Activated naive CD4-positive, alpha-beta T cell treated with anti-CD3 and anti-CD28 coated beads, Interleukin-2, amount 50 U/mL, for 72 hours (primary cell): ENCODE results near the gene TEDC1. TPM values are rescaled to one million over a fixed set of nuclear protein-coding genes. Genes with fewer than 3 reads are reported as not detected.

Experiments
- ATAC-seq, 2 donors: fragments of 150-1000 bp; cut with Tn5 transposase; 2 replicates each; pipeline ENCODE4 v1.10.0; 2021; ENCODE audit warnings: mild to moderate bottlenecking in 2 of 2, moderate library complexity in 2 of 2
- DNase-seq, 2 donors: peaks; one replicate each; pipeline ENCODE4 v3.0.0; 2021 to 2022; ENCODE audit warnings: low spot score in 2 of 2
- H3K27ac Mint-ChIP-seq, 2 donors: one replicate each; pipeline ENCODE4 v1.8.0; 2022; ENCODE audit warnings: mild to moderate bottlenecking in 2 of 2, mixed read lengths in 2 of 2
- H3K36me3 Mint-ChIP-seq, 2 donors: one replicate each; pipeline ENCODE4 v1.8.0; 2022; ENCODE audit warnings: mixed read lengths in 2 of 2
- H3K9me3 Mint-ChIP-seq, 2 donors: one replicate each; pipeline ENCODE4 v1.8.0; 2022; ENCODE audit warnings: mixed read lengths in 2 of 2
- total RNA-seq, 2 donors: library from RNA; stranded (reverse); gene quantifications; one replicate each; pipeline ENCODE4 v1.2.3, GENCODE V29; 2022

Gene TEDC1
- total RNA-seq = 10 to 100 TPM; 32.6 to 34.1 TPM

- no peaks in the 10 kb centered on the region for H3K9me3 Mint-ChIP-seq
- peak within 1 kb of the TSS; percentile 81 to 93 for H3K27ac Mint-ChIP-seq
- peaks cover 0 to 5% of the 10 kb centered on the region in 2 donors for H3K36me3 Mint-ChIP-seq
- ATAC-seq = peak; percentile 75 to 81
- peak; percentile 98 to 100 for DNase-seq
Measured at GRCh38 chr14:105490572-105491365, at the start of gene TEDC1. TSS of gene TEDC1 (plus strand) at chr14:105491246. CDS start at chr14:105491376, 130 bp downstream.

DNA sequence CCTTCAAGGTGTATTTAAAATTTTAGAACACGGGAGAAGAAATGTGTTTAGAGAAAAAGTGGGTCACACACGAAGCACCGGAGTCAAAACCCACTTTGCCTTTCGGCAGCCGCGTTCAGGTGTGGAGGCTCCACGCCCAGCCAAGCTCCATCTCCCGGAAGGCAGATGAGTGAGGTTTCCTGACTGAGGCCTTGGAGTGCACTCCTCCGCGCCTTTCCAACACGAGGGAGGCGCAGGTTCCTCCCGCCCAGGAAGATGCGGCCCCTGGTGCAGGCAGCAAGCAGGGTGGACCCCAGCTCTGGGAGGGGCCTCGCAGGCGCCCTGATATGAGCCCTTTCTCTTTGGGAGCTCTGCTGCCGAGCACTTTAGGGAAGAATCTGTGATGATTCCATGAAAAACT is 48.9 kb upstream of the TEDC1 start:
- no peak for DNase-seq

GRCh38 chr14:105442834-105443233 is 48.2 kb upstream of the TEDC1 start:
- DNase-seq (no peak), ATAC-seq (no peak)
- no peak overlapping the region for H3K27ac Mint-ChIP-seq
- no peaks in the 10 kb centered on the region for H3K9me3 Mint-ChIP-seq
- H3K36me3 Mint-ChIP-seq = no peaks in the 10 kb centered on the region

More for the DNA sequence above, 48.9 kb upstream of the TEDC1 start:
- Mint-ChIP-seq H3K36me3 (no peaks in the 10 kb centered on the region), H3K9me3 (no peaks in the 10 kb centered on the region), H3K27ac (peak overlapping the region in 1 of 2 donors; percentile 47)
- ATAC-seq = no peak

- ATAC-seq = no peak
- Mint-ChIP-seq H3K27ac (no peak overlapping the region), H3K9me3 (no peaks in the 10 kb centered on the region), H3K36me3 (no peaks in the 10 kb centered on the region)
- DNase-seq = no peak
Measured at GRCh38 chr14:105444859-105445258, 46.2 kb upstream of the TEDC1 start.

GRCh38 chr14:105445290-105445689 is 45.8 kb upstream of the TEDC1 start:
- DNase-seq (no peak), ATAC-seq (no peak)
- Mint-ChIP-seq H3K36me3 (no peaks in the 10 kb centered on the region), H3K27ac (peak overlapping the region in 1 of 2 donors; percentile 50), H3K9me3 (no peaks in the 10 kb centered on the region)

GRCh38 chr14:105445901-105446845 is 44.9 kb upstream of the TEDC1 start:
- ATAC-seq (no peak), DNase-seq (no peak)
- no peaks in the 10 kb centered on the region for H3K36me3 Mint-ChIP-seq
- peak overlapping the region in 1 of 2 donors; percentile 50 for H3K27ac Mint-ChIP-seq
- no peaks in the 10 kb centered on the region for H3K9me3 Mint-ChIP-seq

DNA sequence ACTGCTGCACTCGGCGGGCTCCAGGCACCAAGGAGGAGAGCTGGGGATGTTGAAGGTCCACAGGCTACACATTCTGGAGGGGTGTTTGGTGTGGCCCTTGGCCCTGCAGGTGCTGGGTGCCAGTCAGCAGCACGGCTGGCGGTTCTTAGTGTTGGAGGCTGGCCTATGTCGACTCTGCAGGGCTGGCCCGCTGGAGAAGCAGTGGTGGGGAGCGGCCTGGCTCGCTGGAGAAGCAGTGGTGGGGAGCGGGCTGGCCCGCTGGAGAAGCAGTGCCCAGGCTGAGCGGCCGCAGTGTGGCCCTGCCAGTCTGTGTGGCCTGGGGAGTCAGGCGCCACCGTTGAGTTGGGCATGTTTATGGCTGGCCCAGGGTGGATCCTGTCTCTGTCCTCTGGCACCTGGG is 44.1 kb upstream of the TEDC1 start:
- ATAC-seq (no peak), DNase-seq (no peak)
- H3K36me3 Mint-ChIP-seq = no peaks in the 10 kb centered on the region
- H3K9me3 Mint-ChIP-seq = no peaks in the 10 kb centered on the region
- H3K27ac Mint-ChIP-seq = peak overlapping the region in 1 of 2 donors; percentile 88

DNA sequence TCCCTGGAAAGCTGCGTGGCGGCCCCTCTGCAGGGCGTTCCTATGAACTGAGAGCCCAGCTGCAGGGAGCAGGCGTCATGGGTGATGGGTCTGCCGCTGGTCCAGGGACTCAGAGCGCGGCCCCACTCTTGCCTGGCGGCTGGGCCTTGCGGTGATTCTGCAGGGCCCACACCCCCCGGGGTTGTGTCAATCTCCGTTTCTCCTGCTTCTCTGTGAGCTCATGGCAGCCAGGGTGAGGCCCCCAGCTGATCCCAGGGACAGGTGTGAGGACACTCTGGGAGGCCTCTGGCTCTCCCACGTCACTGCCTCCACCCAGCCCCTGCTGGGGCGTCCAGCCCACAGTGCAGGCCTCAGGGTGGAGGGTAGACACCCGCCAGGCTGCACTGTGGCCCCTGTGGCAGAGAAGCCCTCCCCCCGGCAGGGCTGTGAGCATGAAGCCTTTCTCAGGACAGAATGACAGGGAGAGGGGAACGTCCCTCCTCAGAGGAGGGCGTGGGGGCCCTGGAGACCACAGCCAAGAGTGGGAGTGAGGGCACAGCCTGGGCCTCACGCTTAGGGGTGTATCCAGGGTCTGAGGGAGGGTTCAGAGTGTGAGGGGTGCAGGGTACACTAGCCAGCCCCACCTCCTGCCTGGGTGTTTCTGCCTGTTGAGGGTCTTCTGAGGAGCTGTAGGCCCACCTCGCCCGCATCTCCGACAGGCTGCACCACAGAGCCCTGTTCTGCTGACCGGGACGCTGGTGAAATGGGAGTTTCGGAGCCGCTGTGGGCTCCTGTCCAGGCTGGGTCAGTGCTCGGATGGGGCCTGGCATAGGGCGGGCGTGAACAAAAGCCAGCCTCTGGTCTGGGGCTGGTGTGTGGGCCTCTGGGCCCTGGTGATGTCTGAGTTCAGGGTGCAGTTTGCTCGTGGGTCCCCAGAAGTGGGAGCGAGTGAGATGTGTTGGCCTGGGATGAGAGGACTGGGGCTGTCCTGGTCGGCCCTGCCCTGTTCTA is 43.1 kb upstream of the TEDC1 start:
- ATAC-seq (peak in 1 of 2 donors; percentile 6), DNase-seq (no peak)
- Mint-ChIP-seq H3K27ac (peak overlapping the region in 1 of 2 donors; percentile 39), H3K9me3 (no peaks in the 10 kb centered on the region), H3K36me3 (no peaks in the 10 kb centered on the region)

DNA sequence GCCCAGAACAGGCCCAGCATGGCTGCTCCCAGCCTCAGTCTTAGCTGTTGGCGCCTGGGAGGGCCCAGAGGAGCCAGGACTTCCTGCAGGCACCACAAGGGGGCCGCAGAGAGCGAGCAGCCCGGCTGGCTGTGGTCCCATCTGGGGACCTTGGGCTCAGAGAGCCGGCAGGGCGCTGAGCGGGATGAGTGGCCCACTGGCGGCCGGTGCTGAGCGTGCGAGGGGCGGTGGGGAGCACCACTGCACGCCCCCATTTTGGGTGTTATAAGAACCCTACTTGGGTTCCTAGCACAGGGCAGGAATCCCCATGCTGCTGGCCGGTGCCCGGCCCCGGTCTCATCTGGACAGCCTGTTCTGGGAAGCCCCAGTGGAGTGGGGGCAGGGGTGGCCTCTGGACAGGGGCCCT is 42.3 kb upstream of the TEDC1 start:
- Mint-ChIP-seq H3K36me3 (no peaks in the 10 kb centered on the region), H3K27ac (no peak overlapping the region), H3K9me3 (no peaks in the 10 kb centered on the region)
- DNase-seq (peak in 1 of 2 donors; percentile 74), ATAC-seq (peak; percentile 75 to 86)

DNA sequence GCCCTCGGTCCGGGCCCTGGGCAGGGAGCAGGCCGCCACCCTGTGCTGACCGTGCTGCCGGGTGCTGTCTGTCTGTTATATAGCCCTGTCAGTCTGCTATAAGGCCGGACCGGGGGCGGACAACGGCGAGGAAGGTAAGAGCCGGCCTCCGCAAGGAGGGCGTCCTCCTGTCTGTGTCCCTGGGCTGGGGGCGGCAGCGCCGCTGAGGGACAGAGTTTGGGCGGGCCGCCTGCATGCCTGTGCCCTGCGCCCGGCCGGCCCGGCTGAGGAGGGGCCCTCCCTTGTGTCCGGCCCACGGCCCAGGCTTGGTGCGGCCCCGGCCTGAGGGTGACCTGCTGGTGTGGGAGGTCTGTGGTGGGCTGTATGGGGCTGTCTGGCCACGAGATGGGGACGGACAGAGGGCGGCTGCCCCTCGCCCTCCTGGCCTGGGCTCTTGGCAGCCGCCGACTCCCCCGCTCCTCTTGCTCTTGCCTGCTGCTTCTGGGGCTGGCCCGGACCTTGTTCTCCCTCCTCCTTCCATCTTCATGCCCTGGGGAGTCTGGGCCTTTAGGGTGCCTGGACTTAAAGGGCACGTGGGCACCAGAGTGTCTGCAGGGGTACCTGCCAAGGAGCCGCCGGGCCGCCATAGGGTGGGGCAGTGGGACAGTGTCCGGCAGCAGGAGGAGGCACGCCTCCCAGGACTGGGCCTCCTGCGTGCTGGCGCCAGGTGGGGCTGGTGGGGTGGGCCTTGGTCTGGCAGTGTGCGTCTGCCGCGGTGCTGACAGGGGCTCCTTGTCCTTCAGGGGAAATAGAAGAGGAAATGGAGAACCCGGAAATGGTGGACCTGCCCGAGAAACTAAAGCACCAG is 41.5 kb upstream of the TEDC1 start:
- Mint-ChIP-seq H3K36me3 (no peaks in the 10 kb centered on the region), H3K9me3 (no peaks in the 10 kb centered on the region), H3K27ac (no peak overlapping the region)
- DNase-seq = no peak
- no peak for ATAC-seq

GRCh38 chr14:105450123-105450505 is 40.9 kb upstream of the TEDC1 start:
- DNase-seq = no peak
- no peaks in the 10 kb centered on the region for H3K9me3 Mint-ChIP-seq
- H3K27ac Mint-ChIP-seq = no peak overlapping the region
- peaks cover 0 to under 1% of the 10 kb centered on the region in 2 donors for H3K36me3 Mint-ChIP-seq
- no peak for ATAC-seq

DNA sequence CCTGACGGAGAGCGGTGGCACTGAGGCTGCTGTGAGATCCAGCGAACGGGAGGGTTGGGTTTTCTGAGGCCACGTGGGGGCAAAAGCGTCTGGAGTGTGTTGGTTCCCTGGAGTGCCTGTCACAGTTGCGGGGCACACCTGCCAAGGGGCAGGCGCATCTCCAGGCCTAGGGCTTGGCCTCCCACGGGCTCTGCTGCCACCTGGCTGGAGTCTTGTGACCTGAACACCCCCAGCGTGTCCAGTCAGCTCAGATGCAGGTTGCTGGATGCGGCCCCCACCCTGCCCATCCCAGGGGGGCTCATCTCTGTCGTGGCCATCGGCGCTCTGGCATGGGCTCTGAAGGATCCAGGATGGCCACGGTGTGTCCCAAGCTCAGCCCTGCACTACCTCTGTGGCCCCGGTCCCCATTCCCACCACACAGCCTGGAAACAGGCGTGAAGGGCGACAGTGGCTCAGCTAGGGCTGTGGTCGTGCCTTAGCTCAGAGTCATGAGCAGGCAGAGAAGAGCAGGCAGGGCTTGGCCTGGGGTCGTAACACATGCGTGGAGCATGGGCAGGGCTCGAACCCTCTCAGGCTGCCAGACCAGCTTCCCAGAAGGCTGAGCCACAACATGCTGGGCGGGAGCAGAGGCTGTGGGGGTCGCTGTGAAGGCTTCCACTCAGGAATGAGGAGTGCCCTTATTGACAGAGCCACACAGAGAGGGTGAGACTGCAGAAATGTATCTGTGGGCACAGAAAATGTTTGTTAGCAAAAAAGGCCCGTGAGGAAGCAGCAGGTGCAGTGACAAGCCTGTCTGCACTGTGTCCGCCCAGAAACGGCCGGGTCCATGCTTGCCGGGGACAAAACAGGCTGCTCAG is 40.0 kb upstream of the TEDC1 start:
- H3K36me3 Mint-ChIP-seq = peaks cover 6% of the 10 kb centered on the region in 2 donors
- H3K27ac Mint-ChIP-seq = no peak overlapping the region
- no peaks in the 10 kb centered on the region for H3K9me3 Mint-ChIP-seq
- no peak for ATAC-seq
- DNase-seq = no peak

DNA sequence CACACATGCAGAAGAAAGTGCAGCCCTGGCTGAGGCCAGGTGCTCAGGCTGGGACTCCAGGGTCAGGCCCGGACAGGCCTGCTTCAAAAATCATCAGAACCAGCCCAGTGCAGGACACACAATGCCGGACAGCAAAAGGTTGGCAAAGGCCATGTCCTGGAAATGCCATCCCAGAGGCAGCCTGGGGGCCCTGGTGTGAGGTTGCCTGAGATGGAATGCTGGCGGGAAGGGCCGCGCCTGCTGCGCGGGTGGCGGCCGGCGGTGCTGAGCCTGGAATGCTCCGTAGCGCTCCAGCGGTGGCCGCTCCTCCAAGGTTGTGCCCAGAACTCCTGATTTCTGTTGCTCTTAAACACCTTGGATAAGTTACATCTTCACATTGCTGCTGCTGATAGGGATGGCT is 38.1 kb upstream of the TEDC1 start:
- no peak for ATAC-seq
- Mint-ChIP-seq H3K36me3 (peaks cover 6% of the 10 kb centered on the region in 2 donors), H3K9me3 (no peaks in the 10 kb centered on the region), H3K27ac (peak overlapping the region; percentile 63 to 73)
- no peak for DNase-seq

- peaks cover 6% of the 10 kb centered on the region in 2 donors for H3K36me3 Mint-ChIP-seq
- DNase-seq = no peak
- no peak overlapping the region for H3K27ac Mint-ChIP-seq
- ATAC-seq = no peak
- H3K9me3 Mint-ChIP-seq = no peaks in the 10 kb centered on the region
Measured at GRCh38 chr14:105453847-105454246, 37.2 kb upstream of the TEDC1 start.
